ENCODE data around the gene PIK3R1. TPM values are rescaled to one million over a fixed set of nuclear protein-coding genes. Genes with fewer than 3 reads are reported as not detected.

Gene PIK3R1
- total RNA-seq, 4 donors from 2014 or later: 15.9 to 114 (median 40.8) TPM

DNA sequence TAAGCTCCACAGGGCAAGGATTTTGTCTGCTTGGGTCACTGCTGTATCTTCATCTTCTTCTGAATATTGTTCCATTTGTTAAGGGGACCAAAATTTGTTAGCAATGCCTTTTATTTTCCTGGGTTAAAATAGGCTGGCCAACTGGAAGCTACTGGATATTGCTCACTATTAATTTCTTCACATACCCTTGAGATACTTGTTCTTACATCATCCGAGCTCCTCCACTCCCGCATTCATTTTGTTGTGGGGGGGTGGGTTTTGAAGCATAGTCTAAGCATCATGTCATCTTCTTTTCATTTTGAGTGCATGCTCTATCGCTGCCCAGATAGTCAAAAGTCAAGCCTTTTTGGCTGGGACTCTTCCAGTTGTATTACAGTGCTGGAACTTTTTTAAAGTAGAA is 42.5 kb upstream of the PIK3R1 start:
- Histone ChIP-seq H3K4me1 (peaks cover 0 to 12% (median 0%) of the 10 kb centered on the region in 3 donors), H3K27ac (peak overlapping the region in 2 of 4 donors; percentile 57 to 82), H3K27me3 (no peaks in the 10 kb centered on the region), H3K36me3 (no peaks in the 10 kb centered on the region), H3K4me3 (no peak overlapping the region), H3K9me3 (no peaks in the 10 kb centered on the region)
- intact Hi-C loops (cut with DNase I): no loop called here
- no peak for DNase-seq
- TF ChIP-seq, protein P1, sequence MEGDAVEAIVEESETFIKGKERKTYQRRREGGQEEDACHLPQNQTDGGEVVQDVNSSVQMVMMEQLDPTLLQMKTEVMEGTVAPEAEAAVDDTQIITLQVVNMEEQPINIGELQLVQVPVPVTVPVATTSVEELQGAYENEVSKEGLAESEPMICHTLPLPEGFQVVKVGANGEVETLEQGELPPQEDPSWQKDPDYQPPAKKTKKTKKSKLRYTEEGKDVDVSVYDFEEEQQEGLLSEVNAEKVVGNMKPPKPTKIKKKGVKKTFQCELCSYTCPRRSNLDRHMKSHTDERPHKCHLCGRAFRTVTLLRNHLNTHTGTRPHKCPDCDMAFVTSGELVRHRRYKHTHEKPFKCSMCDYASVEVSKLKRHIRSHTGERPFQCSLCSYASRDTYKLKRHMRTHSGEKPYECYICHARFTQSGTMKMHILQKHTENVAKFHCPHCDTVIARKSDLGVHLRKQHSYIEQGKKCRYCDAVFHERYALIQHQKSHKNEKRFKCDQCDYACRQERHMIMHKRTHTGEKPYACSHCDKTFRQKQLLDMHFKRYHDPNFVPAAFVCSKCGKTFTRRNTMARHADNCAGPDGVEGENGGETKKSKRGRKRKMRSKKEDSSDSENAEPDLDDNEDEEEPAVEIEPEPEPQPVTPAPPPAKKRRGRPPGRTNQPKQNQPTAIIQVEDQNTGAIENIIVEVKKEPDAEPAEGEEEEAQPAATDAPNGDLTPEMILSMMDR (IDR thresholded peaks at IDR 0.05): no peak
- TF ChIP-seq POLR2A (IDR thresholded peaks at IDR 0.05): no peak
- WGBS, 2 donors: 78 to 84% methylated on average over 3 of the region's 3 CpGs

DNA sequence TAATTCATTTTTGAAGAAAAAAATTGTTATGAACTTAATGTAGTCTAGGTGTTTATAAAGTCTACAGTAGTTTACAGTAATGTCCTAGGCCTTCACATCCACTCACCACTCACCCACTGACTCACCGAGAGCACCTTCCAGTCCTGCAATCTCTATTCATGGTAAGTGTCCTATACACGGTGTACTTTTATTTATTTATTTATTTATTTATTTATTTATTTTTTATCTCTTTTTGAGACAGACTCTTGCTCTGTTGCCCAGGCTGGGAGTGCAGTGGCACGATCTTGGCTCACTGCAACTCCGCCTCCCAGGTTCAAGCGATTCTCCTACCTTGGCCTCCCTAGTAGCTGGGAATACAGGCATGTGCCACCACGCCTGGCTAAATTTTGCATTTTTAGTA is 39.3 kb upstream of the PIK3R1 start:
- 97% methylated on average over 6 of the region's 6 CpGs for WGBS, 2 donors
- no peak for TF ChIP-seq POLR2A (IDR thresholded peaks at IDR 0.05)
- TF ChIP-seq, protein P1 (IDR thresholded peaks at IDR 0.05): no peak
- Histone ChIP-seq H3K4me3 (no peak overlapping the region), H3K9me3 (no peaks in the 10 kb centered on the region), H3K27me3 (no peaks in the 10 kb centered on the region), H3K36me3 (no peaks in the 10 kb centered on the region), H3K4me1 (peaks cover 0 to 9% (median 0%) of the 10 kb centered on the region in 3 donors), H3K27ac (no peak overlapping the region)
- intact Hi-C loops (cut with DNase I): no loop called here
- DNase-seq: no peak

DNA sequence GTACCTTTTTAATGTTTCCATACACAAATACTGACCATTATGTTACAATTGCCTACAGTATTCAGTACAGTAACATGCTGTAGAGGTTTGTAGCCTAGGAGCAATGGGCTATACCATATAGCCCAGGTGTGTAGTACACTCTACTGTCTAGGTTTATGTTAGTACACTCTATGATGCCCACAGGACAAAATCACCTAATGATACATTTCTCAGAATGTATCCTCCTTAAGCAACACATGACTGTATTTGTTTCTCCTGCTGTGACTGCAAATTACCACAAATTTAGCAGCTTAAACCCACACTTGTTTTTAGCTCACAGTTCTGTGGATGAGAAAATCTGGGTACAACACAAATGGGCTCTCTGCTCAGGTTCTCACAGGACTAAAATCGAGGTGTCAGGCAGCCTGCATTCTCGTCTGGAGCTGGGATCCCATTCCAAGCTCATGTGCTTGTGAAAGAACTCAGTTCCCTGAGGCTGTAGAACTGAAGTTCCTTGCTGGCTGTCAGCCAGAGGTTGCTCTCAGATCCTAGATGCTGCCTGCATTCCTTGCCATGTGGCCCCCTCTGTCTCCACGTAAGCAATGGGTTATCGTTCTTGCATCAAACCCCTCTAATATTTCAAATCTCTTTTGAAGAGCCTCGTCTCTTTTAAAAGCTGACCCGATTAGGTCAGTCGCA is 38.6 kb upstream of the PIK3R1 start:
- H3K27me3 ChIP-seq: no peaks in the 10 kb centered on the region
- WGBS, 2 donors: 70 to 80% methylated on average over 7 of the region's 7 CpGs
- DNase-seq: no peak
- H3K9me3 ChIP-seq: no peaks in the 10 kb centered on the region
- H3K4me1 ChIP-seq: peaks cover 0 to 5% (median 0%) of the 10 kb centered on the region in 3 donors
- H3K36me3 ChIP-seq: no peaks in the 10 kb centered on the region
- intact Hi-C loops (cut with DNase I): no loop called here
- H3K27ac ChIP-seq: no peak overlapping the region
- H3K4me3 ChIP-seq: no peak overlapping the region
- TF ChIP-seq, protein P1 (IDR thresholded peaks at IDR 0.05): no peak
- no peak for TF ChIP-seq POLR2A (IDR thresholded peaks at IDR 0.05)

DNA sequence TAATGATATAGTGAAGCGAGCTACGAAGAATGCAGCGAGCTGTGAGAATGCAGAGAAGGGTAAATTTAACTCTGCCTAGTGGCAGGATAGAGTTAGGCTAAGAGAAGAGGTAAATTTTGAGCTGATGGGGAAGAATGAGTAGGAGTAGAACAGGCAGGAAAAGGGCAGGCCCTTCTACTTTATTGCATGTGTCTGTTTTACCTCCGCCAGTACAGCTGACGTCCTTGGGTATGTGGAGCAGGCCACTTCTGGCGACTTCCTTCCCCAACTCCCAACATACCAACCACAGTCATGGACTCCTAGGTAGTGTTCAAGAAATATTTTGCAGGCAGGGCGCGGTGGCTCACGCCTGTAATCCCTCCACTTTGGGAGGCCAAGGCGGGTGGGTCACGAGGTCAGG is 37.9 kb upstream of the PIK3R1 start:
- H3K36me3 ChIP-seq: no peaks in the 10 kb centered on the region
- TF ChIP-seq POLR2A (IDR thresholded peaks at IDR 0.05): no peak
- TF ChIP-seq, protein P1 (IDR thresholded peaks at IDR 0.05): no peak
- DNase-seq: no peak
- WGBS, 2 donors: 96 to 99% methylated on average over 6 of the region's 11 CpGs
- no peaks in the 10 kb centered on the region for H3K4me1 ChIP-seq
- no peak overlapping the region for H3K27ac ChIP-seq
- intact Hi-C loops (cut with DNase I): no loop called here
- no peak overlapping the region for H3K4me3 ChIP-seq
- H3K9me3 ChIP-seq: no peaks in the 10 kb centered on the region
- H3K27me3 ChIP-seq: no peaks in the 10 kb centered on the region

DNA sequence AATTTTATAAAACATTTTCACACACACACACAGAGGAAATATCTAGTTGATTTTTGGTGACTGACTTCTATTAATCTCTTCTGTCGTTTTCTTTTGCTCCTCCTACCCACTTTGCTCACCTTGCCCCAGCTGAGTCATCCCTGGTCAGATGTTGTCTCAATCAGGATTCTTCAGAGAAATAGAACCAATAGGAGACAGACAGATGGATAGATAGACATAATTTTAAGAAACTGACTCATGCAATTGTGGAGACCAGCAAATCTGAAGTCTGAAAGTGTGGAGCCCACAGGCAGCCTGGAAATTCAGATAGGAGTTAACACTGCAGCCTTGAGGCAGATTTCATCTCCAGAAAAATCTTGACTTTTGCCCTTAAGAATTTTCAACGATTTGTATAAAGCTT is 37.0 kb upstream of the PIK3R1 start:
- intact Hi-C loops (cut with DNase I): no loop called here
- Histone ChIP-seq H3K4me1 (no peaks in the 10 kb centered on the region), H3K9me3 (no peaks in the 10 kb centered on the region), H3K36me3 (no peaks in the 10 kb centered on the region), H3K4me3 (no peak overlapping the region), H3K27me3 (no peaks in the 10 kb centered on the region), H3K27ac (no peak overlapping the region)
- TF ChIP-seq, protein P1 (IDR thresholded peaks at IDR 0.05): no peak
- no peak for TF ChIP-seq POLR2A (IDR thresholded peaks at IDR 0.05)
- WGBS, 2 donors: 38 to 46% methylated on average over 2 of the region's 2 CpGs
- no peak for DNase-seq

Data from esophagus squamous epithelium (tissue), 5 donors.